Activated effector memory CD4-positive, alpha-beta T cell treated with Interleukin-2 at 50 U/mL for 16 hours (primary cell): ENCODE measurements around the gene FCAMR.
"Not testable (repeated sequence)": the region's sequence is repeated elsewhere in the genome, so short reads cannot be mapped to it uniquely, and the experiment has no call there.

ENCODE experiments used
- DNase-seq: peaks from one replicate; pipeline ENCODE4 v3.0.0-alpha.2; 2020

FCAMR gene

DNA sequence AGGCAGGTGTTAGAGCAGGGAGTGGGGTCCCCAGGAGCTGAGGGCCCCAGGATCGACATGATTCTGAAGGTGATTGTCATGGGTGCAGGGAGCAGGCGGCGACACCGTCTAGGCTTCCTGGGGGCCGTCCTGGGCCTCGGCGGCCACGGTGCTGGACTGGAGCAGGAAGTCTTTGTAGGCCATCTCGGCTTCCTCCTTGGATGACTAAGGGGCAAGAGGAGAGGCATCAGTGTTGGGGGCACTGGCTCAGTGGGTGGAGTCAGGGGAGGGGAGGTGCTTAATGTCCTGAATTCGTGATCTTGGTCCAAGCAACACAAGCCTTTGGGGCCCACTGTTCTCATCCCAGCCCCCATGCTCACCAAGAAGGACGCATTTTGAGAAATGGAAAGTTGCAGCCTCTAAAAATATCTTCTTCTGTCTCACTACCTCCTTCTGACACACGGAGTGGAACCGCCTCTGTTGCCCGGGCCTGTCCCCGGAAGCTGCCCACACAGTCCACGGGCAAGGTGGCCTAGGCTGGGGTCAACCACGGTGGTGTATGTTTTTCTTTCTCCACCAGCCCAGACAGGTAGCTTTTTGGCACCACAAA lies 40.0 kb downstream of the FCAMR start:
- no peak for DNase-seq

DNA sequence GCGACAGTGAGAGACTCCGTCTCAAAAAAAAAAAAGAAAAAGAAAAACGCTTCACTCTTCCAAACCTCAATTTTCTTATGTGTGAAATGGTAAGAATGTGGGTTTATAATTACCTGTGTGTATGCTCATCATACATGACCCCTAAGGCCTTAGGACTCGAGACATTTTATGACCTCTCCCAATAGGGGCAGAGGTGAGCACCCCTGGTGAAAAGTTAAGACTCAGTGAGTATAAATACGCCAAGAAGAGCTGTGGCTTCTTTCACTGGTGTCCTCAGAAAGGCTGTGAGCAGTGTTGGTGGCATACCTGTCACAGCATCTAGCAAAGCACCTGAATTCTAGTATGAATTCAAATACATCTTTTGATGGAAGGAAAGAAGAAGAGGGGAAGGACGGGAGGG lies 40.7 kb downstream of the FCAMR start:
- DNase-seq = no peak

DNA sequence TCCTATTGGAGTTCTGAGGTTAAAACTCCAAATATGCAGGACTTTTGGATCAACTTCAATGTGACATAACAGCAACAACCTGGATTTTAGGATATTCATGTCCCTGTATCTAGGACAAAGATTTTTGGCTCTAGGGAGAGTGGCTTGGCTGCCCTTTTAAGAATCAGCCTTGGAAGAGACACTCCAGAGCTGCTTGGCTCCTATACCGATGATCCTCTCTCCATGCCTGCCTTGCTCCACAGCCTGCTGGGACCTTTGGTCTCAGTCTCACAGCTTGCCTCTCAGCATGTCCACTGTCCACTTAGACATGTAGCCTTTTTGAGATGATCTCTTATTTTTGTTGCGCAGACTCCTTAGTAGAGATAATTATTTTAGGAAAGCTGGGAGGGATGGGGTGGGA lies 44.0 kb downstream of the FCAMR start:
- no peak for DNase-seq

GRCh38 chr1:206925106-206925736 lies 45.0 kb downstream of the FCAMR start:
- no peak for DNase-seq

DNA sequence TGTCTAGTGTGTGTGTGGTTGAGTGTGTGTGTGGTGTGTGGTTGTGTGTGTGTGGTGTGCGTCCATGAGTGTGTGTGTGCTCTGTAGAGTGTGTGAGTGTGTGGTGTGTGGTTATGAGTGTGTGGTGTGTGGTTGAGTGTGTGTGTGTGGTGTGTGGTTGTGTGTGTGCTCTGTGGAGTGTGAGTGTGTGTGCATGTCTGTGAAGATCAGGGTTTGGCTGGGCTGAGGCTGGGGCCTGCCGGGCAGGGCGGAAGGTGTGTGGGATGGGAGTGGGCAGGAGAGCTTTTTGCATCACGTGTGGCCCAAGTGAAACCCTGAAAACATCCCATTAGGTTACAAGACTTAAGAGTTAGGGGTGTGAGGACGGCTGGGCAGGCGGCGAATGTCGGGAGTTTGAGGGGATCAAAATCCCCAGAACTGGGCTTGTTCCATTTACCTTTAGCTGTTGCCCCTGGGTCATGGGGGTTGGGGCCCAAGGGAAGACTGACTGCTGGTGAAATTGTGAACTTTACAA lies 45.6 kb downstream of the FCAMR start:
- DNase-seq = no peak

DNA sequence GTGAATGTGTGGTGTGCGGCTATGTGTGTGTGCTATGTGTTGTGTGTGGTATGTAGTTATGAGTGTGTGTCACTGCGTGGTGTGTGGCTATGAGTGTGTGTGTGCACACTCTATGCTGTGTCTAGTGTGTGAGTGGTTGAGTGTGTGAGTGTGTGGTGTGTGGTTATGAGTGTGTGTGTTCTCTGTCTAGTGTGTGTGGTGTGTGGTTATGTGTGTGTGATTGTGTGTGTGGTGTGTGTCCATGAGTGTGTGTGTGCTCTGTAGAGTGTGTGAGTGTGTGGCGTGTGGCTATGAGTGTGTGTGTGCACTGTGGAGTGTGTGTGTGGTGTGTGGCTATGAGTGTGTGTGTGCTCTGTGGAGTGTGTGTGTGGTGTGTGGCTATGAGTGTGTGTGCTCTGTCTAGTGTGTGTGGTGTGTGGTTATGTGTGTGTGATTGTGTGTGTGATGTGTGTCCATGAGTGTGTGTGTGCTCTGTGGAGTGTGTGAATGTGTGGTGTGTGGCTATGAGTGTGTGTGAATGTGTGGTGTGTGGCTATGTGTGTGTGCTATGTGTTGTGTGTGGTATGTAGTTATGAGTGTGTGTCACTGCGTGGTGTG lies 46.2 kb downstream of the FCAMR start:
- not testable (repeated sequence) for DNase-seq

DNA sequence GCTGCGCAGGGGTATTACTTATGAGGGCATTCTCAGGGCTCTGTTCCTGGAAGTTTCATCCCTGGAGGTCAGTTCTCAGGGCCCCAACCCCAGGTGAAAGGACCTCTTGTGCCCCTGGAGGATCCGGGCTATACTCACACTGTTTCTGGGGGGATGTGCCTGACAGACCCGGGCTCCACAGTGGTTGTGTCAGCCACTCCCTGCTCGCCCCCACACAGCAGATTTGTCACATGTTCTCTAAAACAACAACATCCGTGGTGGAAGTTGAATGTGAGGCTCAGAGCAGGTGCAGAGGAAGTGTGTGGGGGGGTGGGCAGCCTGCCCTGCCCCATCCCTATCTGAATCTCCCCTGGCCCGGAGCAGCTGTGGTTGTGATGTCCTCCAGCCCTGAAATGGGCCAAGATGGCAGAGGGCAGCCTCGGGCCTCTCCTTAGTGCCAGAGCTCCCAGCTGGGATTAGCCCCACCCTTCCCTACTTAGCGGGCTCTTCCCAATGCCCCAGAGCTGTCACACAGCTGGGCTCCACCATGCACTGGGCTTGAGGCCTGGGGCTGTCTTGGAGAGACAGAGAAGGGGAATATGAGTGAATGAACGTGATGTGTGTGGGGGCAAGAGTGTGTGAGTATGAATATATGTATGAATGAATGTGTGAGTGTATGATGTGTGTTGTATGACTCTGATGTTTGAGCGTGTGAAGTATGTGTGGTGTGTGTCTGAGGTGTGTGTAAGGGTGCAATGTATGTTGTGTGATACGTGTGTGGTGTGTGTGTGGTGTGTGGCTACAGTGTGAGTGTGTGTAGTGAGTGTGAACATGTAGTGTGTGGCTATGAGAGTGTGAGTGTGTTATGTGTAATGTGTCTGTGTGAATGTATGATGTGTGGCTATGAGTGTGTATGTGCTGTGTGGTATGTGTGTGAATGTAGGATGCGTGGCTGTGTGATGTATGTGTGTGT lies 47.0 kb downstream of the FCAMR start:
- peak; percentile 74 for DNase-seq

DNA sequence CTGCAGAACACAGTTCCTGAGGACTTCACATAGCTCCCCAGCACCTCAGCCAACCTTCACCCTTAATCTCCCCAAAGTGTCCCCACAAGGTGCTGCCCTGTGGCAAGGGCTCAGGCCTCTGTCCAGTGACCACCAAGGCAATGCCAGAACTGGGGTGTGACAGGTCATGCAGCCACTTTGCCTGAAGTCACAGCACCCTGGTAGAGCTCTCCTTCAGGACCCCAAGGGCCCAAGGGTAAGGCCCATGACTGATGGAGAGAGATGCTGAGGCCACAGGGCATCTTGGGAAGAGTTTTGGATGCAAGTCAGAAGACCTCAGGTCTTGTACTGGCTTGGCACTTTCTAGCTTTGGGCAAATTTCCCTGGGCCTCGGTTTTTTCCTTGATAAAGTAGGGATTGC lies 47.7 kb downstream of the FCAMR start:
- DNase-seq = no peak

GRCh38 chr1:206921772-206922265 lies 48.4 kb downstream of the FCAMR start, which contains the start of gene FCMR:
TSS of gene FCMR (minus strand) at chr1:206921941. CDS start at chr1:206921854, 87 bp downstream.
- no peak for DNase-seq

- no peak for DNase-seq
These were observed 52.2 kb downstream of the FCAMR start for GRCh38 chr1:206918076-206918475.

GRCh38 chr1:206916000-206916709 lies 54.1 kb downstream of the FCAMR start:
- DNase-seq = no peak

GRCh38 chr1:206915030-206915735 lies 55.1 kb downstream of the FCAMR start:
- DNase-seq = no peak

DNA sequence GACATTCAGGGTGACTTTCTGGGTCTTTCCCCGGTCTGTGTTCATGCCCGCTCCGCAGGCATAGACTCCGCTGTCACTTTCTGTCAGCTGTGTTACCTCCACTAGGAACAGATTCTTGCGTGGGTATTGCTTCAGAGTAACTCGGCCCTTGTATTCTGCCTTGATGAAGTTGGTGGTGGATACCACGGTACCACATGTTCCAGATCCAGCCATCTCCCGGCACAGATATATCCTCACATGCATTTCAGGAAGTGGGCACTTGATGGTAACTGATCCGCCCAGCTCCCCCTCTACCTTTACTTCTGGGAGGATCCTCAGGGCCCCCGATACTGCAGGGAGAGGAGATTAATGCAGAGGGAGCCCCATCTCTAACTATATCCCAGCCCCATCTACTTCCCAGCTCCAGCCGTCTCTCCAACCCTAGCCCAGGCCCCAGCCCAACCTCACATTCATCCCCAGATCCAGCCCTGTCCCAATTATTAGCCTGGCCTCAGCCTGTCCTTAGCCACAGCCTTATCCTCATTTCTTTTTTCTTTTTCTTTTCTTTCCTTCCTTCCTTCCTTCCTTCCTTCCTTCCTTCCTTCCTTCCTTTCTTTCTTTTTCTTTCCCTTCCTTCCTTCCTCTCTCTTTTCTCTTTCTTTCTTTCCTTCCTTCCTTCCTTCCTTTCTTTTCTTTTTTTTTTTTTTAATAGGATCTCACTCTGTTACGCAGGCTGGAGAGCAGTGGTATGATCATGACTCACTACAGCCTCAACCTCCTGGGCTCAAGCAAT lies 56.3 kb downstream of the FCAMR start:
- no peak for DNase-seq

DNA sequence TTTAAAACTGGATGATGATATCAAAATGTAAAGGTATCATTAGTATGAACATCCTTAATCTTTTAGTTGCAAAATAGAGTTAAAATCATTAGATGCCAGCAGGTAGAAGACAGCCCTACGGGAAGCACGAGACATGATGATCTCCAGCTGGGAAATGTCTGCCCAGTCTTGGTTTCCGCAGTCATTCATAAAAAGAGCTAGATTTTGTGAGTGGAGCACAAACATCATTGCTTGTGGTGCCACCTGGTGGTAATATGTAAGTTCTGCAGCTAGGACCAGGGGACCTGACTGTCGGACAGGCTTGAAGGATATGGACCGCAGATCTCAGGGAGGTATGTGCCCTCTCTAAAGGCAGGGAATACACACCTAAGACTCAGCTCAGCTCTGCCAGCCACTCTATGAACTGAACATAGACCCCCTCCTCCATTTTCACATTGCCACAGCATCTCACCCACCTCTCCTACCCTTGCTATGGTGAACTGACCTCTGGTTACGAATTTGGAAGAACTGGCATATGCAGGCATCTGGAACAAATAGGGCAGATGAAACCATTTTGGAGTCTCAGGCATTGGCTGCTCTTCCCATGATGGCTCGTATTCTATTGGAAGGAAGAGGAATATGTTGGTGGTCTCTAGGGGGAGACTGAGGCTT lies 57.7 kb downstream of the FCAMR start:
- DNase-seq = peak; percentile 43

DNA sequence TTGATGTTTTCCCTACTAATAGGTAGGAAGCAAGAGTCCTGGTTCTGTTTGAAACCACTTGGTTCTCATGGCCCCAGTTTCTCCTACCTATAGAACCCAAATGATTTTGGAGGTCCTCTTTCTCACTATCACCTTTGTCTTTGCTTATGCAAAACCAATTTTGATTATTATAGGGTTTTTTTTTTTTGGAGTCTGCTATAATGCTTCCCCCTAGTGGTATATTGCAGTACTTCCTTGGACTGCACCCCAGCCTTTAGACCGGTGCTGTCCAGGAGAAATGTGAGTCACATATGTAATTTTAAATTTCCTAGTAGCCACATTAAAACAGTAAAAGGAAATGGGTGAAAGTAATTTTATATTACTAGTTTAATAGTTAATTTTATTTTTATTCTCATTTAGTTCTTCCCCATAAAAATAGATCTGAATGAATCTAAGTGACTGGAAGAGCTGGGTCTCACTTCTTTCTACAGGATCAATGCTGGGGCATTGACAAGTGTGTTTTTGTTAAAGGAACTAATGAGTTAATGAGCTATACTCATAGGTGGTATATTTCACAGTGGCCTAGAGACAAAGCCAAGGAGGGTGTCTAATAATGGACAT lies 59.1 kb downstream of the FCAMR start:
- no peak for DNase-seq

DNA sequence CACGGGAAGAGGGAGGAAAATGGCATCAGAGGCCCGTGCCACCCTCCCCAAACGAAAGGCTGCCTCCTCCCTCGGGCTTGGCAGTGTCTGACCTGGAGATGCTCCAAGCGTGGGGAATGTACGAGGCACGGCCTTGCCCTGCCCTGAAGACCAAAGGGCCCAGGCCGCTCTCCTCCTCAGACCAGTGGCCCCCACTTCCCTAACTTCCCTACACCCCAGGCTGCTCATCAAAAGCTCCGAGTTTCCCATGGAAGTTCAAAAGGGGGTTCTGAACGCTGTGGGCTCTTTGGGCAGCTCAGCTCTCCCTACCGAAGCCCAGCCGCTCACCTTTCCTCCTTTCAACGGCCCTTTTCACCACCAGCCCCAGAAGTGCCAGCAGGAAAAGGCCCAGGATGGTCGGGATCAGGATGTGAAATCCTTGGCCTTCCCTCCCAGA lies 60.4 kb downstream of the FCAMR start:
- no peak for DNase-seq

GRCh38 chr1:206909161-206909882 lies 60.9 kb downstream of the FCAMR start:
- DNase-seq = peak; percentile 40

DNA sequence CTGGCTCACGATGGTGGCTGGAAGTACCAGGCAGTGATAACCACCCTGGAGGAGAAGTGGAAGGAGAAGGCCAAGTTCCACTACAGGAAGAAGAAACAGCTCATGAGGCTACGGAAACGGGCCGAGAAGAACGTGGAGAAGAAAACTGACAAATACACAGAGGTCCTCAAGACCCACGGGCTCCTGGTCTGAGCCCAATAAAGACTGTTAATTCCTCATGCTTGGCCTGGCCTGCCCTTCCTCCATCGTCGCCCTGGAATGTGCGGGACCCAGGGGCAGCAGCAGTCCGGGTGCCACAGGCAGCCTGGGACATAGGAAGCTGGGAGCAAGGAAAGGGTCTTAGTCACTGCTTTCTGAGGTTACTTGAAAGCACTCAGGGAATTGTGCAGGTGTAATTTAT lies 62.2 kb downstream of the FCAMR start:
- DNase-seq = no peak
